B cell (primary cell): ENCODE data around the gene CENPX. TPM values are rescaled to one million over a fixed set of nuclear protein-coding genes. Genes with fewer than 3 reads are reported as not detected.

Source experiments
- ATAC-seq: fragments of 200-7000 bp; cut with Tn5 transposase; one replicate; pipeline ENCODE4 v1.10.0; 2021; ENCODE audit warnings: low read depth, mild to moderate bottlenecking, moderate number of reproducible peaks, moderate library complexity
- CTCF ChIA-PET: fragments of 350-600 bp; sonication (Branson Sonifier 250); formaldehyde crosslinking; loops from one replicate; lab custom pipeline; 2021; ENCODE audit warnings: antibody characterized with exemption, inconsistent platforms; lab: Charles Lee
- POLR2A ChIA-PET: fragments of 350-600 bp; sonication (Branson Sonifier 250); formaldehyde crosslinking; loops from one replicate; lab custom pipeline; 2021; ENCODE audit warnings: antibody characterized with exemption; lab: Charles Lee
- DNase-seq: peaks from one replicate; pipeline ENCODE4 v3.0.0; 2013
- H2AFZ ChIP-seq: 2 replicates; pipeline ENCODE4 v1.6.1; 2012; ENCODE audit warnings: mild to moderate bottlenecking, low read depth, low read length; ENCODE audit not compliant: insufficient read depth, poor library complexity, severe bottlenecking
- H3K27ac ChIP-seq, 2 donors: 1 replicate in 1 of 2; 2 replicates in 1 of 2; pipeline ENCODE4 v1.5.1; 2012 to 2013; ENCODE audit warnings: low read length in 2 of 2, mild to moderate bottlenecking in 2 of 2, moderate library complexity in 1 of 2
- H3K27me3 ChIP-seq, 4 experiments: fragments of 200-600 bp in 1 of 4; sonication (generic) in 1 of 4; replicated peaks in 1 of 4; 1 replicate in 2 of 4; 2 replicates in 2 of 4; pipeline versions ENCODE4 v1.6.1 to v1.7.0; 2013 to 2016; ENCODE audit warnings: low read length in 3 of 4, mild to moderate bottlenecking in 2 of 4, mixed read lengths in 1 of 4, moderate library complexity in 1 of 4; ENCODE audit not compliant: insufficient read depth in 4 of 4, control insufficient read depth in 3 of 4; ENCODE audit errors: control extremely low read depth in 1 of 4
- H3K36me3 ChIP-seq, 2 experiments: replicated peaks in 1 of 2; 1 replicate in 1 of 2; 2 replicates in 1 of 2; pipeline versions ENCODE4 v1.6.1 to v1.7.1; 2013; ENCODE audit warnings: low read length in 1 of 2; ENCODE audit not compliant: insufficient read depth in 2 of 2, control insufficient read depth in 1 of 2; ENCODE audit errors: control extremely low read depth in 1 of 2, extremely low read depth in 1 of 2
- H3K4me1 ChIP-seq, 2 donors: fragments of 200-600 bp in 1 of 2; sonication (generic) in 1 of 2; 1 replicate in 1 of 2; 2 replicates in 1 of 2; pipeline versions ENCODE4 v1.5.1 to v1.6.1; 2013 to 2017; ENCODE audit warnings: low read length in 2 of 2; ENCODE audit not compliant: control insufficient read depth in 2 of 2, insufficient read depth in 2 of 2
- H3K4me2 ChIP-seq: replicated peaks from 2 replicates; pipeline ENCODE3; 2012; ENCODE audit warnings: mild to moderate bottlenecking, low read depth, low read length; ENCODE audit not compliant: poor library complexity, severe bottlenecking
- H3K4me3 ChIP-seq, 5 experiments: fragments of 200-600 bp in 1 of 5; sonication (generic) in 1 of 5; 1 replicate in 3 of 5; 2 replicates in 2 of 5; pipeline versions ENCODE4 v1.5.1 to v1.7.0; 2011 to 2016; ENCODE audit warnings: low read length in 4 of 5, mild to moderate bottlenecking in 4 of 5, low read depth in 2 of 5, control low read depth in 1 of 5, moderate library complexity in 1 of 5; ENCODE audit not compliant: insufficient read depth in 1 of 5; ENCODE audit errors: control extremely low read depth in 1 of 5, extremely low read depth in 1 of 5
- H3K79me2 ChIP-seq: fragments of 200-600 bp; sonication (generic); one replicate; pipeline ENCODE4 v1.6.0; 2016; ENCODE audit warnings: low read length; ENCODE audit not compliant: control insufficient read depth, insufficient read depth
- H3K9ac ChIP-seq: fragments of 200-600 bp; sonication (generic); 2 replicates; pipeline ENCODE4 v1.6.1; 2017; ENCODE audit warnings: mild to moderate bottlenecking, low read length, moderate library complexity
- H3K9me3 ChIP-seq, 3 donors: one replicate each; pipeline versions ENCODE4 v1.6.1 to v1.7.1; 2013; ENCODE audit warnings: low read length in 2 of 3; ENCODE audit not compliant: control insufficient read depth in 2 of 3, insufficient read depth in 1 of 3; ENCODE audit errors: control extremely low read depth in 1 of 3
- H4K20me1 ChIP-seq: 2 replicates; pipeline ENCODE4 v1.6.0; 2012; ENCODE audit warnings: mild to moderate bottlenecking, low read length; ENCODE audit not compliant: insufficient read depth, control insufficient read depth, poor library complexity, severe bottlenecking
- H3K27ac Mint-ChIP-seq: one replicate; pipeline ENCODE4 v1.8.0; 2021; ENCODE audit warnings: mixed read lengths
- H3K27me3 Mint-ChIP-seq: one replicate; pipeline ENCODE4 v1.8.0; 2021; ENCODE audit warnings: mixed read lengths
- H3K4me1 Mint-ChIP-seq: one replicate; pipeline ENCODE4 v1.8.0; 2021; ENCODE audit warnings: mixed read lengths
- H3K4me3 Mint-ChIP-seq: one replicate; pipeline ENCODE4 v1.8.0; 2021; ENCODE audit warnings: mixed read lengths
- H3K9me3 Mint-ChIP-seq: one replicate; pipeline ENCODE4 v1.8.0; 2022; ENCODE audit warnings: mixed read lengths; ENCODE audit not compliant: insufficient read depth
- EZH2 ChIP-seq: IDR thresholded peaks from 2 replicates; pipeline ENCODE4 v1.6.1; 2012; ENCODE audit warnings: borderline replicate concordance, low read depth, mild to moderate bottlenecking, moderate library complexity, low read length; ENCODE audit not compliant: insufficient read depth, poor library complexity, severe bottlenecking
- whole genome bisulfite sequencing: methylation state at CpG from one replicate; pipeline ENCODE4 v1.1.5; 2013; ENCODE audit warnings: missing lambda C conversion rate; ENCODE audit not compliant: insufficient coverage; 5-methylcytosine and 5-hydroxymethylcytosine counted together
- intact Hi-C: fragments of 100-400 bp; cut with micrococcal nuclease; formaldehyde crosslinking; loops from one replicate; pipeline ENCODE4 v1.10.0; 2022
- polyA plus RNA-seq: library from polyadenylated mRNA; depleted of rRNA; stranded (reverse); fragments of >200 nt; gene quantifications from 2 replicates; pipeline ENCODE4 v1.2.3, GENCODE V29; 2012
- total RNA-seq, 2 donors: library from RNA; stranded (reverse); fragments of 120-200 nt in 1 of 2; gene quantifications; 1 replicate in 1 of 2; 2 replicates in 1 of 2; pipeline versions ENCODE4 v1.2.3 to v1.2.4, GENCODE V29; 2013 to 2022
- TF ChIP-seq, protein P1 (sequence below): fragments of 200-600 bp; IDR thresholded peaks from one replicate; pipeline ENCODE4 v1.8.0; 2022; ENCODE audit warnings: antibody characterized with exemption, mild to moderate bottlenecking

CENPX gene
- total and polyA plus RNA-seq, 2 donors (not counting 1 experiment from before 2014, with no cell fraction given) = 37.0 to 40.1 TPM

DNA sequence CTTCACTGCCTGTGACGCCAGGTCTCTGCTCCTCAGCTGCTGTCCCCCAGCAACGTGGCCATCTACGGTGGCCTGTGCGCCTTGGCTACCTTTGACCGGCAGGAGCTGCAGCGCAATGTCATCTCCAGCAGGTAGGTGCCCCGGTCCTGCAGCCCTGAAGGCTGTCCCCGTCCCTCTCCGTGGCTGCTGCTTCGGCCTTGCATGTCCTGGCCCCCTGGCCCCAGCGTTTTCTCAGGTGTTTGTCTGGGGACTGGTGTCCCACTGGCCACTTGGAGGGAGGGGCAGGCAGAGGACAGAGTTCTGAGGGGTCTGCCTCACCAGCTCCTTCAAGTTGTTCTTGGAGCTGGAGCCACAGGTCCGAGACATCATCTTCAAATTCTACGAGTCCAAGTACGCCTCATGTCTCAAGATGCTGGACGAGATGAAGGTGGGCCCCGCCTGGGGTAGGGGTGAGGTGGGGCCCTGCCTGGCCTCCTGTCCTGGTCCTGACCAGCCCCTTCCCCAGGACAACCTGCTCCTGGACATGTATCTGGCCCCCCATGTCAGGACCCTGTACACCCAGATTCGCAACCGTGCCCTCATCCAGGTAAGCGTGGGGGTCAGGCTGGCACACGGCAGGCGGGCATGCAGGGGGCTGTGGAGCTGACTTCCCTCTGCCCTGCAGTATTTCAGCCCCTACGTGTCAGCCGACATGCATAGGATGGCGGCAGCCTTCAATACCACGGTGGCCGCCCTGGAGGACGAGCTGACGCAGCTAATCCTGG lies 33.5 kb upstream of the CENPX start:
- peaks cover 21% of the 10 kb centered on the region for H3K79me2 ChIP-seq
- H3K4me3 ChIP-seq = no peak overlapping the region
- no peaks in the 10 kb centered on the region for H3K27me3 ChIP-seq
- H4K20me1 ChIP-seq = peaks cover 19% of the 10 kb centered on the region
- no peak overlapping the region for H3K27ac ChIP-seq
- no peak for TF ChIP-seq EZH2
- TF ChIP-seq, protein P1, sequence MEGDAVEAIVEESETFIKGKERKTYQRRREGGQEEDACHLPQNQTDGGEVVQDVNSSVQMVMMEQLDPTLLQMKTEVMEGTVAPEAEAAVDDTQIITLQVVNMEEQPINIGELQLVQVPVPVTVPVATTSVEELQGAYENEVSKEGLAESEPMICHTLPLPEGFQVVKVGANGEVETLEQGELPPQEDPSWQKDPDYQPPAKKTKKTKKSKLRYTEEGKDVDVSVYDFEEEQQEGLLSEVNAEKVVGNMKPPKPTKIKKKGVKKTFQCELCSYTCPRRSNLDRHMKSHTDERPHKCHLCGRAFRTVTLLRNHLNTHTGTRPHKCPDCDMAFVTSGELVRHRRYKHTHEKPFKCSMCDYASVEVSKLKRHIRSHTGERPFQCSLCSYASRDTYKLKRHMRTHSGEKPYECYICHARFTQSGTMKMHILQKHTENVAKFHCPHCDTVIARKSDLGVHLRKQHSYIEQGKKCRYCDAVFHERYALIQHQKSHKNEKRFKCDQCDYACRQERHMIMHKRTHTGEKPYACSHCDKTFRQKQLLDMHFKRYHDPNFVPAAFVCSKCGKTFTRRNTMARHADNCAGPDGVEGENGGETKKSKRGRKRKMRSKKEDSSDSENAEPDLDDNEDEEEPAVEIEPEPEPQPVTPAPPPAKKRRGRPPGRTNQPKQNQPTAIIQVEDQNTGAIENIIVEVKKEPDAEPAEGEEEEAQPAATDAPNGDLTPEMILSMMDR = no peak
- H3K9me3 Mint-ChIP-seq = no peaks in the 10 kb centered on the region
- no peak overlapping the region for H3K4me3 Mint-ChIP-seq
- ChIA-PET POLR2A (interaction anchor here (0.5 kb wide), 1 partner anchor 387 kb away, joined by 3 read pairs; no protein-coding TSS in a partner anchor), CTCF (interaction anchor here (1.2 kb wide), 1 partner anchor 10 kb away, joined by 3 read pairs; the partner anchor contains the start of gene DUS1L)
- DNase-seq (no peak), ATAC-seq (no peak)
- peaks cover 0 to 48% of the 10 kb centered on the region in 2 experiments for H3K36me3 ChIP-seq
- peaks cover 3% of the 10 kb centered on the region for H3K4me1 Mint-ChIP-seq
- no peak overlapping the region for H3K4me2 ChIP-seq
- H3K9me3 ChIP-seq = no peaks in the 10 kb centered on the region
- intact Hi-C loops = no loop called here
- peaks cover 11 to 20% of the 10 kb centered on the region in 2 donors for H3K4me1 ChIP-seq
- no peak overlapping the region for H2AFZ ChIP-seq
- WGBS = 98% methylated on average over 28 of the region's 28 CpGs
- no peak overlapping the region for H3K27ac Mint-ChIP-seq
- no peak overlapping the region for H3K9ac ChIP-seq
- H3K27me3 Mint-ChIP-seq = no peaks in the 10 kb centered on the region
